Left ventricle myocardium superior (tissue), 1 donor: ENCODE measurements around the gene TOGARAM2. TPM values are rescaled to one million over a fixed set of nuclear protein-coding genes. Genes with fewer than 3 reads are reported as not detected.
A peak's percentile ranks its signal among the peaks of the same experiment; 100 is the strongest.

Source experiments
- ATAC-seq: fragments of 200-7000 bp; cut with Tn5 transposase; one replicate; pipeline ENCODE4 v1.9.1; 2020; ENCODE audit warnings: mild to moderate bottlenecking, moderate library complexity
- DNase-seq: peaks from one replicate; pipeline ENCODE4 v3.0.0-alpha.2; 2020
- intact Hi-C: fragments of 100-400 bp; cut with micrococcal nuclease; formaldehyde crosslinking; loops from one replicate; pipeline ENCODE4 v1.11.0; 2022
- total RNA-seq: library from RNA; stranded (reverse); fragmentation: NEBNext Ultra II Directional; extraction: Animal tissue kit (Norgen Biotek cat#: 25700); gene quantifications from one replicate; pipeline ENCODE4 v1.2.1, GENCODE V29; 2021
- donor health status: DM: no; HTN: yes; CAD: no; lungs with severe emphysema.

The TOGARAM2 gene
- total RNA-seq, 1 donor from 2014 or later, result 43.9 TPM

DNA sequence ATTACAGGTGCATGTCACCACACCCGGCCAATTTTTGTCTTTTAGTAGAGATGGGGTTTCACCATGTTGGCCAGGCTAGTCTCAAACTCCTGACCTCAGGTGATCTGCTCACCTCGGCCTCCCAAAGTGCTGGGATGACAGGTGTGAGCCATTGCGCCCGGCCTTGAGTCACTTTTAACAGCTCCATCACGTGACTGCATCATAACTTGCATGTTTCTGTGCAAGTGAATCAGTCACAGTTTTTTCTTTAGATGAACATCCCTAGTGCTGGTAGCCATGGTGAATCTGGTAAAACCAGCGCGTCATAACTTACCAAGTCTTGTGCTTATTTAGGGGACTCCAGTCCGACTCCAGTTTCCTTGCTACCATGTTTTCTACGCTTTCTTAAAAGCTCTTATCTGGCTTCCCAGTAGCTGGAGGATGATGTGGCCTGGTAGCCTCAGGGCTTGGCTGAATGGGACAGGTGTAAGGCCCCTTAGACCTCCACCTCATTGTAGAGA, 60.1 kb downstream of the TOGARAM2 start:
- intact Hi-C loops, result no loop called here

DNA sequence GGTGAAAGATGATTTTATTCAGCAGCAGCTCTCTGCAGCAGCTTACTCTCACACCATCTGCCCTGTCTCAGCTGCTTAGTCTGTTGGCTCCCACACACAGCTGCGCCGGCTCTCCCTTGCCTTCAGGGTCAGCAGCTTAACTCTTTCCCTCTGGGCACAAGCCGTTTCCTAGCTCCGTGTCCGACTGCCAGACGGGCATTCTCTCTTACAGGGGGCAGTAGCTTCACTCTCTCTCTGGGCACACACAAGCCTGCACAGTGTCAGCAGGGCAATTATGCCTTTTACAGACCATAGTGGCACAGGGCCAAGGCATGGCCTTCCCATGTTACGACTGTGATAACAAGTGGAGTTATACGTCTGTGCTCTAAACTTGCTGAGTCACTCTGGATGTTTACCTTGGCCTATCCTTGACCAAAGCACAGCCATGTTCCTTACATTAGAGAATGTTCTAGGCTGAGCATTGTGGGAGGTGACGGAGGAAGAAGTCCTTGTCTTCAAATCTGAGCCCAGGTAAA, 61.5 kb downstream of the TOGARAM2 start:
- ATAC-seq, result peak; percentile 39
- intact Hi-C loops, result no loop called here
- no peak for DNase-seq

More for the DNA sequence above, 60.1 kb downstream of the TOGARAM2 start:
- ATAC-seq (no peak), DNase-seq (no peak)

DNA sequence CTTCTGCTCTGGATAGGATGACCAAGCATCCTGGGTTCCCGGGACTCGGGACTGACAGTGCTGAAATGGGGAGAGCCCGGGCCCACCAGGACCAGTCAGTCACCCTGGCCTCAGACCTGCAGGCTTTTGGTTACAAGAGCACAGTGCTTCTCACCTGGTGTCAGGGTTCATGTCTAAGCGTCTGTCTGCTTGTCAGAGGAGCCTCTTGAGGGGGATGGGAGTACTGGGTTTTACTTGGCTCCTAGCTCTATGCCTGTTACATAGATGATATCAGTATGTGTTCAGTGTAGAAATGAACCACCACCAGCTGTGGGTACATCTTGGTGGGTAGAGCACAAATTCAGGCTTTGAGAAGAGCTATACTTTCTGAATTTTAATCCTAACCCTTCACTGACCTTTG, 63.4 kb downstream of the TOGARAM2 start:
- no peak for ATAC-seq
- intact Hi-C loops, result no loop called here
- DNase-seq, result no peak

DNA sequence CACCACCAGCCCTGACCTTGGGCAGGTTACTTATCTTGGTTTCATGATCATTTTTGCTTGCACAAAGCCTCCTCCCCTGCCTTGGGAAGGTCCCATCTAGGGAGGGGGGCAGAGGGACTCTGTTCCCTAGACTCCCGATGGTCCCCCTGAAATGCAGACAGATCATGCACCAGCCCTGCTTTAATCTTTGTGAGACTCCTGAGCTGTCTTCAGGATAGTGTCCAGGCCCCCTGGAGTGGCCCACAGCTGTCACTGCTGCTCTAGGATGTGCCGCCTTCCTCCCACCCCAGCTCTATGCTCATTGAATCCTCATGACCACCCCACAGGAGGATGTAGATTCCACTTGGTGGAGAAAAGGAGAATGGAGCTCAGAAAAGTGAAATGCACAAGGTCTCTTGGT, 65.2 kb downstream of the TOGARAM2 start:
- ATAC-seq, result no peak
- DNase-seq, result no peak
- intact Hi-C loops, result no loop called here

DNA sequence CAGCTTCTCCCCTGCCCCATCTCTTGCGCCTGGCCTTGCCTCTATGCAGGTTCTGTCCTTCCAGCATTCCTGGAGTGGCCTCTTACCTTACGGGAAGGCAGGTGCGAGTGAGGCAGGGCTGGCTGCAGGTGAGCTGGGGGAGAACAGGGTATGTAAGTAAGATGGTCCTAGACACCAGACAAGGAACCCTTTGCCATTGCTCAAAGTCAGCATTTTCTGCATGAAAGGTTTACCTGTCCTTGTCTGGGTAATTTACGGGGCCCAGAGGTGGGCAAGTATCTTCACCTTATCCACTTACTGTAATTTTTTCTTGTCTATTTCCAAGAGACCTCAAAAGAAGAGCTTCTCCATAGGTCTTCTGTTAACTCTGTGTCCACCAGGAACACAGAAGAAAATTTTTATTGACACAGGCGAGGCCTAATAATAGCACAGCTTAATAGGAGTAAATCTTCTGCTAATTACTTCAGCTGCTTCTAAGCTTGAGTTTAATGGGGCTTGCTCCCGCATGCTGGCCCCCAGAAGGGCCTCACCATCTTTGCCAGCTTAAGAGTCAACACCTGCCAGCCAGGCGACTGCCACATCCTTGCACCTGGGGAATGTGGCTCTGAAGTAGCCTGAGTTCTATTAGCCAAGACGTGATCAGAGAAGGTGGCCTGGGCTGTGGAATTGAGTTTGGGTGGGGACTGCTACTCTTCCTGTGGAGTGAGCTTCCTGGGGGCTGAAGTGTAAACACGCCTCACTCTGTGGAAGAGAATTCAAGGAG, 66.2 kb downstream of the TOGARAM2 start:
- no peak for DNase-seq
- ATAC-seq, result no peak
- intact Hi-C loops, result no loop called here

DNA sequence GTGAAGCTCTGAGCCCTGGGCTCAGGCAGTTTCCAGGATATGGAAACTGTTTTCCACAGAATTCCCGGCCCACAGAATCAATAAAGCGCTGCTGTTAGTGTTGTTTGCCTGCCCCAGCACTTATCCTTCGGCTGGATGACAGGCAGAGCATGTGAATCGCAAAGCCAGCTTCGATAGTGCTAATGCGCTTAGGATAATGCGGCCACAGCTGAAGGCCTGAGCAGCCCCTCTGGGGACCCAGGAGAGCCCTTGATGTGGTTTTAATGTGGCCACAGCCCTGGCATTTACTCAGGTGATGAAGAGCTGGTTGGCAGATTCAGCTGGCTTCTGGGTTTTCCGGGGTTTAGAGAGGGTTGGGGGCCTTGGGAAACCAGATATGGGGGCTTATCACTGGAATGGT, 69.5 kb downstream of the TOGARAM2 start:
- no peak for DNase-seq
- intact Hi-C loops, result no loop called here
- ATAC-seq, result no peak

DNA sequence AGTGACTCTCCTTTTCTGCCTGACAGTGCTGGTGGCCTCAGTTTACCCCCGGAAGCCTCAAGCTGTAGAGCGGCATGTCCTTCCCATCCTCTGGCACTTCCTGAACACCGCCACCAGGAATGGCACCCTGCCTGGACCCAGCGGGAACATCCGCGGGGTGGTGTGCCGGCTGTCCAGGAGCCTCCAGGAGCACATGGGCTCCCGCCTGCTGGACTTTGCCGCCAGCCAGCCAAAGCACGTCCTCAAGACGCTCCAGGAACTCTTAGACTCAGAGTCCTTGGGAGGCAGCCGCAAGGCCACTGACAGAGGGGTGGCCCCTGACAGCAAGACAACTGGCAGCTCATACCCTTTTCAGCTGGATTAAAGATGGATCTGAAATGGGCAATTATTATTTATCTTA, 70.6 kb downstream of the TOGARAM2 start:
- ATAC-seq (no peak), DNase-seq (no peak)
- intact Hi-C loops, result no loop called here

DNA sequence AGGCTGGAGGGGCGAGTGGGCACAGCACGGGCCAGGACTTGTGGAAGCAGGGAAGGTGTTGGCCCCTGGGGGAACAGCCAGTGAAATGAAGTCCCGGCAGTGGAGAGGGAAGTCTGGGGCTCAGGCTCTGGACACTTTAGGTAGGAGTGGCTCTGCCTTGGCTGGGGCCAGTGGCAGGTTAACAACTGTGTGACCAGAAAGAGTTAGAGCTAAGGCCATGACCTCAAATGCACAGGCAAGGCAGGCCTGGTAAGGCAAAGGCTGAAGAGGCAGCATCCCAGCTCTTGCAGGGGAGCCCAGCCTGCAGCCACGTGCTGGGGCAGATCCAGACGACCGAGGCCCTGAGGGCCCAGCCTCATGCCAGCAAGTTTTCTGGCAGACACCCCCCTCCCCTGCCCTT, 71.7 kb downstream of the TOGARAM2 start:
- no peak for DNase-seq
- intact Hi-C loops, result no loop called here
- ATAC-seq, result no peak

DNA sequence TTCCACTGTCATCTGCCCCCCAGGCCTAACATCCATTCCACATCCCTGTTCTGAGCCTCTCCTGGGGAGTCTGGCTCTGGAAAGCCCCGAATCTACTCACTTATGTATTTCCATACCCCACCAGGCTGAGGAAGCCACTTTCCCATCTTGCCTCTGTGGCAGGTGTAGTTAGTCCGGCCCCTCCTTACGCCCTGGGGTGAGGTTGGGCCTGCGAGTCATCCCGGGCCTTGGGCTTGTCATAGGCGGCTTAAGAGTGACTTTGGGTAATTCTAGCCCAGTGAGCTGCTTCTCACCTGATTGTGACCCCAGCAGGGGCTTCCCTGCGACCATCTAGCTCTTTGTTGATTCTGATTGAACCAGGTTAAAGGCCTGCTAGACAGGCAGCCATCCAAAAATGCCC, 72.1 kb downstream of the TOGARAM2 start:
- DNase-seq, result no peak
- intact Hi-C loops, result no loop called here
- no peak for ATAC-seq

DNA sequence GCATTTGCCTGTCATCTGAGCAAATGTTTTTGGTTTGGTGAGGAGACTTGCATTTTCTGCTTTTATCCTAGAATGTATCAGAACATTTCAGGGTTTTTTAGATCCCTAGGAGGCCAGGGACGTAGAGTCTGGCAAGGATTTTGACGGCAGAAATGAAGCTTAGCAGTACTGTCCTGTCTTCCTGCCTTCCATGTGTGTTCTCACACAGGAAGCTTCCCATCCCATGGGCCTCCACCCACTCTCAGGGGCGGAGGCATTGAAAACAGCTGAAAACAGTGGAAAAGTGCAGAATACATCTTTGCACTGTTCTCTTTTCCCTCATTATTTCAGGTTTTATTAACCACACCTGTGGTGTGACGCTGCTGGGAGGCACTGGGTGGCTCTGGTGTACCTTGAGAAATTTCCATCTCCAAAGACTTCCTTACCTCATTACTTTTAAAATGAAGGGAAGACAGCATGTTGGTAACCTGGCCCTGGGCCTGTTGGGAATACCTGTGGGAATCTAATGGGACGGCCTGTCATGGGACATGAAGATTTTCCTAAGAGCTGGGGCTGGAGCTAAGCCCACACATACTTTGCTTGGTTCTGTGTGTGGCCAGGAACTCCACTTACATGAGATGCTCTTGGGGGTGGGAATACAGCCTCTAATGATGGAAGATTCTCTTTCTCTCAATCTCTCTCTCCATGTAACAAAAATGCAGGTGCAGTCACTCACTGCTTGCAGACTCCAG, 72.7 kb downstream of the TOGARAM2 start:
- ATAC-seq (peak; percentile 52), DNase-seq (no peak)
- intact Hi-C loops, result no loop called here

DNA sequence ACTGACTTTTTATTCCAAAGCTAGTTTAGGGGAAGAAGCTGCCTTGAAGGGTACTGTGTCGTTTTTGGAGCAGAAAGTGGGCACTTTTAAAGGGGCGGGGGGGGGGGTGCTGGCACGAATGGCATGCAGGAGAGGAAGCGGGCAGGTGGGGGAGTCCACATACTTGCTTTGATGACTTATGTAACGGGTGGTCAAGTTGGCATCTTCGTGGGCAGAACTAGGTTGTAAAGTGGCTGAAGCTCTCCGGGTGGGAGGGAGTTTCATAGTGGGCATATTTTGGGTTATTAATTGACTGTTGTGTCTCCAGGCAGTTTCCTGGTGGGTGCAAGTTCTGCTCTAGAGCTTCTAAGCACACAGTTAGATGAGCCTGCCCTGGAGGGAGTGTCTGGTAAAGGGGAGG, 73.3 kb downstream of the TOGARAM2 start:
- intact Hi-C loops, result no loop called here
- DNase-seq (no peak), ATAC-seq (no peak)

DNA sequence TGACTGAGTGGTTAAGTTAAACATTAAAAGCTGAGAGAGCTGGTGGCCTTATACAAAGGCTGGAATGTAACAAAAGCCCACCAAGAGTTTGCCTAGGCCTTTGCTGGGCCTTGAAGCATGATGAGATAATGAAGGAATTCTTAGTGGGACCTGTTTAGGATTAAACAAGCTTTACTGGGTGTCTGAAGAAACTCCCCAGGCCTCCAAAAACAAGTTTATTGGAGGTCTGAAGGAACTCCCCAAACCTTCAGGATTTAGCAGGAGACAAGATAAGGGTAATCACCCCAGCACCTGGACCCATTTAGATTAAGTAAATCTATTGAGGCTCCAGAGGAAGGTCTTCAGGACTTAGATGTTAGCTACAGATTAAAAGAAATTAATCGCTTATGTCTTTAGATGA, 74.5 kb downstream of the TOGARAM2 start:
- DNase-seq (no peak), ATAC-seq (no peak)
- intact Hi-C loops, result no loop called here

DNA sequence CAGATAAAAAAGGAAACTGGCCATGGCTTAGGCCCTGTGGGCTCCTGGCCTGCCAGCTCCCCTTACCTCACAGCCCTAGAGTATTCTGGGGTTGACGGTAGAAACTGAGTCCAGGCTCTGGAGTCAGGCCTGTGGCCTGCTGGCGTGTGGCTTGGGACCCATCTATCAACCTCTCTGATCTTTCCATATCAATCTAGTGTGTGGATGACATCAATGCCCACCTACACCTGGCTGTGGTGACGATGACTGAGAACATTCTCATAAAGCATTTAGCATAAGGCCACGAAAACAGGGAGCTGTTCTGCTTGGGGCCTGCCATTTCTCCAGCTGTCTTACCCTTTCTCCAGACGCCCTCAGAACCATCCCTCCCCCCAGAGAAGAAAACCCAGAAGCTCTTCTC, 75.4 kb downstream of the TOGARAM2 start:
- DNase-seq (no peak), ATAC-seq (no peak)
- intact Hi-C loops, result no loop called here

DNA sequence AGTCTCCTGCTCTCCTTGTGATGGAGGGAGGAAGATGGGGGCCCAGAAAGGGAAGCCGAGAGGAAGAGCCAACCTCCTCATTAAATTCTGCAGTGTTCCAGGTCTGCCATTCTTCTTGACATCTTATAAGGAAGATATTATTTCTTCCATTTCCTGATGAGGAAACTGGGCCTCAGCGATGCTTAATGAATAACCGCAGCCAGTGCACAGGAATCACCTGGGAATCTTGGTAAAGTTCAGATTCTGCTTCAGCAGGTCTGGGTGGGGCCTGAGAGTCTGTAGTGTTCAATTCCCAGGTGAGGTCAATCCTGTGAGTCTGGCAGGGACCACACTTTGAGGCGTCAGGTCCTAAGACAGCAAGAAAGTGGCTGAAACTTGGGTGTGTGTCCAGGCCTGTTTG, 75.9 kb downstream of the TOGARAM2 start:
- no peak for DNase-seq
- intact Hi-C loops, result no loop called here
- ATAC-seq, result no peak

DNA sequence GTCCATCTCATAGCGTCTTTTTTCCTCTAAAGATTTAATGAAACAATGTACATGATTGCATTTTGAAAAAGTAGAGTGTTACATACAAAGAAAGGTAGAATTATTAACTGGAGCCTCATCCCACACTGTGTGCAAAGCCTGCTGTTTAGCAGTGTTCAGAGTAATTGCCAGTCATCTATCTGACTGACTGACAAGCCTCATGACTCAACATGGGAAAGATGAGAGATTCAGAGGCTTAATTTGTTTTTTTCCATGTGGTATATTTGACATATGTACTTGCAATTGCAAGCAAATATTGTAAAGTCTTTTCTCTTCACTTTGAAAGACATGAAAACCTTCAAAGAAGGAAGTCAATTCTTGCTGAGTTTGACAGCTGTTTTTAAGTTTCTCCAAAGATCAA, 78.5 kb downstream of the TOGARAM2 start:
- intact Hi-C loops, result no loop called here
- no peak for ATAC-seq

DNA sequence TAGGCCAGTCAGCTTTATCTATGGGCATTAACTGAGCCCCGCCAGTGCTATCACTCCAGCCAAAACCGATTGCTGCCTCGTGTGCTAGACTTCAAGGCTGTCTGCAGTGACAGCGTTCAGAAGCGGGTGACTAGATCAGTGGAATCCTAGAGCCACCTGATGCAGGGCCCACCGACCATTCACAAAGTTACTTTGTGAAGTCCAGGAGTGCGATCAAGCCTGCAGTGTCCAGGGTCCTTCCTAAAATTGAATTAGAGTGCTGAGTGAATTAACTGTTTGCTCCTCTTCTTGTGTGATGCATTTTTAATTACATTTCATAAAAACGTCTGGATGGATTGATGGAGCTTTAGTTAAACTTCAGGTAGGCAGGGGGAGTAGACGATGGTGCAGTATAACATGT, 79.3 kb downstream of the TOGARAM2 start:
- ATAC-seq (no peak), DNase-seq (no peak)
- intact Hi-C loops, result no loop called here

More for the DNA sequence above, 78.5 kb downstream of the TOGARAM2 start:
- no peak for DNase-seq

DNA sequence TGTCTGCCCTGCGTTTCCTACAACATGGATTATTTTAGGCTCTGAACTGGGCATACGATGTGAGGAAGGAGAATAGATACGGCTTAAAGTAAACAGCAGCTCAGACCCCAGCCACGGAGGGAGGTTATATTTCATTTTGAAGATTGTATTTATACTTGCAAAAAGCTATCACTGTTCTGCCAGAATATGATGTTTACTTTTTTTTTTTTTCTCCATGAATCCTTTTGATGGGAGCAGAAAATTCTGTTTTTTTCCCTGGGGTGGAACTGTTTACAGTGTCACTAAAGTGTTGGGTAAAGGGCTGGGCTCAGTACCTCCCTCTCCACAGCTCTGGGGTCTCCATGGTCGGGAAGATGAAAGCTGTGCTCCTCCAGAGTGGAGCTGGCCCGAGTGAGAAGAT, 80.1 kb downstream of the TOGARAM2 start:
- DNase-seq (no peak), ATAC-seq (no peak)
- intact Hi-C loops, result no loop called here

DNA sequence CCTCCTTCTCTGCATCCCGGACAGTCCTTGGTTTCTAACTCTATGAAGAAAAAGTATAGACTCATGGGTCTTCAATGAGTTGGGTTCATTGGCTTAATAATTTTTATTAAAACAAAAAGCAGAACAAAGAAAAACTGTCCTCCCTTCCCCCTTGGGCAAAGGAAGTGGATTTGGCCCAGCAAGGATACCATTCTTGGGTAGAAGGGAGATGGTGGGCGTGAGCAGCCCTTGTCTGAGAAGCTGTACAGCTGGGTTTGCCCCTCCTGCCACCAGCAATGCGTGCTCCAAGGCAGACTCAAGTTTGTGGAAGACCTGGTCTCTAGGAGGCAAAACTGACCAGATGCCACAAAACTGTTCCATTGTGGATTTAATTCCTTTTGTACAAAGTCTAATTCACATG, 80.5 kb downstream of the TOGARAM2 start:
- intact Hi-C loops, result no loop called here
- ATAC-seq (no peak), DNase-seq (no peak)

DNA sequence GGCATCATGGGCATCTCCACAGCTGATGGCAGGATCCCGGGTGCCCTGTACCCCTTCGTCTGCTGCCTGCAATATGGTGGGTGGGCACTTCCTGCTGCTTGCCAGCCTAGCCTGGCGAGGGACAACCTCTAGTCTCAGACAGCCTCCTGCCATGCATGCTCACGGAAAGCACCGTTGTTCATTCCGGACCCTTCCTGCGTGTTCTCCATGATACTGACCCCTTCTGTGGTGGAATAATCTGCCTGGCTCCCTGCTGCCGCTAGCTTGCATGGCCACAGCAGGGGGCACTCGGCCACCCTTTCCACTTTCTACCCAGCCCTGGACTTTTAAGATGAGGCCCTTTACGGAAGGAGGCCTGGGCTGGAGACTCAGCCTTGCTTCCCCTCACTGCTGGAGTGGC, 81.3 kb downstream of the TOGARAM2 start:
- intact Hi-C loops, result no loop called here
- DNase-seq (no peak), ATAC-seq (no peak)

DNA sequence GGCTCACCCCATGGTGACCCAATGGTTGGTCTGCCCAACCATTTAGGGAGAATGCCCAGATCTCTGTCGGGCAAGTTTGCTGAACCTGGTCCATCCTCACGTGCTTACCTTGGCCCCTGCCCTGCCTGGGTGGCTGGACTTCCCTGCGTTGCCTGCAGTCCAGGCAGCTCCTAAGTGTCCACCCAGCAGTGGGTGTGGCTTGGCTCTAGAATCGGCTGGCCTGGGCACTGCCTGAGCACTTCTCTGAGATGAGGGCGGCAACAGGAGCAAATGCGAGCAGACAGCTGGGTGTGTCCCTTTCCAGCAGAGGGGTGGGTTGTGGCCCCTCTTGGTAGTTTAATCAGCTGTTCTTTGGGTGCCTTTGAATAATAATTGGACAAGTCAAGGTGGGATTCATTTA, 82.0 kb downstream of the TOGARAM2 start:
- intact Hi-C loops, result no loop called here
- DNase-seq, result no peak
- ATAC-seq, result peak; percentile 23
